22Rv1 (cell line): ENCODE data around the gene GAL3ST2.

Experiments used
- H3K27ac ChIP-seq: fragments of 450-650 bp; 2 replicates; pipeline ENCODE4 v1.5.1; 2017
- CTCF ChIP-seq: fragments of 450-650 bp; IDR thresholded peaks from 2 replicates; pipeline ENCODE4 v1.5.1; 2017; ENCODE audit warnings: mild to moderate bottlenecking
- ZFX ChIP-seq: fragments of 450-650 bp; IDR thresholded peaks from 2 replicates; pipeline ENCODE4 v1.6.1; 2017; ENCODE audit warnings: antibody characterized with exemption, borderline replicate concordance

Gene GAL3ST2

GRCh38 chr2:241748468-241749256, 28.0 kb upstream of the GAL3ST2 start:
- TF ChIP-seq ZFX (no peak), CTCF (no peak)
- no peak overlapping the region for H3K27ac ChIP-seq

- TF ChIP-seq CTCF, result no peak
- TF ChIP-seq ZFX, result no peak
These were observed 26.4 kb upstream of the GAL3ST2 start for GRCh38 chr2:241750076-241750840.

GRCh38 chr2:241751152-241751551, 25.5 kb upstream of the GAL3ST2 start:
- no peak overlapping the region for H3K27ac ChIP-seq
- TF ChIP-seq CTCF (no peak), ZFX (no peak)

More at GRCh38 chr2:241750076-241750840, 26.4 kb upstream of the GAL3ST2 start:
- H3K27ac ChIP-seq, result no peak overlapping the region

- H3K27ac ChIP-seq, result no peak overlapping the region
- no peak for TF ChIP-seq ZFX
- no peak for TF ChIP-seq CTCF
These were observed 24.8 kb upstream of the GAL3ST2 start for GRCh38 chr2:241751776-241752175.

GRCh38 chr2:241752253-241752652, 24.4 kb upstream of the GAL3ST2 start:
- H3K27ac ChIP-seq, result no peak overlapping the region
- TF ChIP-seq ZFX (no peak), CTCF (no peak)

- H3K27ac ChIP-seq, result no peak overlapping the region
- TF ChIP-seq ZFX (no peak), CTCF (no peak)
These were observed 23.8 kb upstream of the GAL3ST2 start for GRCh38 chr2:241752689-241753276.
